C4-2B (cell line): ENCODE measurements around the gene SEH1L.

Experiments
- ZFX ChIP-seq: fragments of 450-650 bp; IDR thresholded peaks from 2 replicates; pipeline ENCODE4 v1.6.1; 2017
- TF ChIP-seq, protein P1 (sequence below): fragments of 450-650 bp; conservative IDR thresholded peaks from 2 replicates; pipeline ENCODE4 v1.5.1; 2017; ENCODE audit warnings: mild to moderate bottlenecking

DNA sequence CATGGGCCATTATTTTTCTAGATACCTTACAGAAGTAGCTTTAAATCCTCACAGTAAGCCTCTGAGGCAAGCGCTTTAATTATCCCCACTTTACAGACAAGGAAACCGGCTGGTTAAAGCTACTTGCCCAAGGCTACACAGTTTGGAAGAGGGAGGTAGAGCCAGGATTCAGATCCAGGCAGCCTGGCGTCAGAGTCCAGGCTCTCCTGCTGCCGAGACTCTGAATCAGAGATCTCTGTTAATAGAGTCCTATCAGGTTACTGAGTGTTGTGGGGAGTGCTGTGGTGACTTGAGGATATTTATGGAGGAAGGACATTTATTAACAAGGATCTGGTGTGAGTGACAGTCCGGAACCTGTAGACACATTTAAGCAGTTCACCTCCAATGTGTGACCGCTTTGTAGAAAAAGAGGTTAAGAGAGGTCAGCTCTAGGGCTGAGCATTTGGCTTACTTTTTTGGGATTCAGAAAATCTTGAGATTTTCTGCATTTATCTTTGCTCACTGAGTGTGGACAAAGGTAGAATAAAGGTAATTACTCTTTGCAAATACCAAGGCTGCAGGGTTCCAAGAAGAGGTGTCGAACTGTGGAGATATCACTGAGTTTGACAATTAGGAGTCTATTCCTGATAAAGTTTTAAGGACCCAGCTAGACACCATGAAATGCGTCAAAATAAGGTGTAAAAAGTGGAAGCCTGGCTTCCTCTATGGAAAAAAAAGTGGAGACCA, 41.7 kb downstream of the SEH1L start:
- TF ChIP-seq, protein P1, sequence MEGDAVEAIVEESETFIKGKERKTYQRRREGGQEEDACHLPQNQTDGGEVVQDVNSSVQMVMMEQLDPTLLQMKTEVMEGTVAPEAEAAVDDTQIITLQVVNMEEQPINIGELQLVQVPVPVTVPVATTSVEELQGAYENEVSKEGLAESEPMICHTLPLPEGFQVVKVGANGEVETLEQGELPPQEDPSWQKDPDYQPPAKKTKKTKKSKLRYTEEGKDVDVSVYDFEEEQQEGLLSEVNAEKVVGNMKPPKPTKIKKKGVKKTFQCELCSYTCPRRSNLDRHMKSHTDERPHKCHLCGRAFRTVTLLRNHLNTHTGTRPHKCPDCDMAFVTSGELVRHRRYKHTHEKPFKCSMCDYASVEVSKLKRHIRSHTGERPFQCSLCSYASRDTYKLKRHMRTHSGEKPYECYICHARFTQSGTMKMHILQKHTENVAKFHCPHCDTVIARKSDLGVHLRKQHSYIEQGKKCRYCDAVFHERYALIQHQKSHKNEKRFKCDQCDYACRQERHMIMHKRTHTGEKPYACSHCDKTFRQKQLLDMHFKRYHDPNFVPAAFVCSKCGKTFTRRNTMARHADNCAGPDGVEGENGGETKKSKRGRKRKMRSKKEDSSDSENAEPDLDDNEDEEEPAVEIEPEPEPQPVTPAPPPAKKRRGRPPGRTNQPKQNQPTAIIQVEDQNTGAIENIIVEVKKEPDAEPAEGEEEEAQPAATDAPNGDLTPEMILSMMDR: no peak
- no peak for TF ChIP-seq ZFX
